Activated CD4-positive, alpha-beta T cell treated with anti-CD3 and anti-CD28 coated beads for 36 hours (primary cell): ENCODE measurements around the gene CHRM4. TPM values are rescaled to one million over a fixed set of nuclear protein-coding genes. Genes with fewer than 3 reads are reported as not detected.
A peak's percentile ranks its signal among the peaks of the same experiment; 100 is the strongest.

Experiments
- ATAC-seq: fragments of 200-7000 bp; cut with Tn5 transposase; one replicate; pipeline ENCODE4 v1.10.0; 2021; ENCODE audit warnings: mild to moderate bottlenecking, moderate library complexity
- CTCF ChIA-PET: fragments of 350-600 bp; sonication (Branson Sonifier 250); formaldehyde crosslinking; loops from one replicate; lab custom pipeline; 2021; ENCODE audit warnings: antibody characterized with exemption; lab: Charles Lee
- POLR2A ChIA-PET: fragments of 350-600 bp; sonication (Branson Sonifier 250); formaldehyde crosslinking; loops from one replicate; lab custom pipeline; 2021; ENCODE audit warnings: antibody characterized with exemption, inconsistent platforms; lab: Charles Lee
- DNase-seq: peaks from one replicate; pipeline ENCODE4 v3.0.0-alpha.2; 2020
- H3K27ac Mint-ChIP-seq: one replicate; pipeline ENCODE4 v1.8.0; 2021; ENCODE audit warnings: mixed read lengths
- H3K27me3 Mint-ChIP-seq: one replicate; pipeline ENCODE4 v1.8.0; 2021; ENCODE audit warnings: mixed read lengths
- H3K36me3 Mint-ChIP-seq: one replicate; pipeline ENCODE4 v1.8.0; 2021; ENCODE audit warnings: low read depth, mixed read lengths
- H3K4me1 Mint-ChIP-seq: one replicate; pipeline ENCODE4 v1.8.0; 2021; ENCODE audit warnings: mixed read lengths
- H3K4me3 Mint-ChIP-seq: one replicate; pipeline ENCODE4 v1.8.0; 2021; ENCODE audit warnings: mild to moderate bottlenecking, moderate library complexity, mixed read lengths
- H3K9me3 Mint-ChIP-seq: one replicate; pipeline ENCODE4 v1.8.0; 2021; ENCODE audit warnings: low read depth, mixed read lengths
- intact Hi-C, 2 experiments: fragments of 100-400 bp; cut with DNase I in 1 of 2; cut with micrococcal nuclease in 1 of 2; formaldehyde crosslinking; loops; one replicate each; pipeline versions ENCODE4 v1.14.2 to v1.15.1; 2022 to 2024; cut with DNase I, micrococcal nuclease
- microRNA-seq: library from miRNA; unstranded; fragments of <30 nt; microRNA quantifications from one replicate; pipeline ENCODE4 v1.2.0, GENCODE V29; 2021; ENCODE audit warnings: borderline replicate concordance
- total RNA-seq, 2 experiments: library from RNA; stranded (reverse); gene quantifications; one replicate each; pipeline ENCODE4 v1.2.3, GENCODE V29; 2021

CHRM4 gene
- total RNA-seq, 2 experiments from 2014 or later, result 0.19 TPM; not detected in 1

DNA sequence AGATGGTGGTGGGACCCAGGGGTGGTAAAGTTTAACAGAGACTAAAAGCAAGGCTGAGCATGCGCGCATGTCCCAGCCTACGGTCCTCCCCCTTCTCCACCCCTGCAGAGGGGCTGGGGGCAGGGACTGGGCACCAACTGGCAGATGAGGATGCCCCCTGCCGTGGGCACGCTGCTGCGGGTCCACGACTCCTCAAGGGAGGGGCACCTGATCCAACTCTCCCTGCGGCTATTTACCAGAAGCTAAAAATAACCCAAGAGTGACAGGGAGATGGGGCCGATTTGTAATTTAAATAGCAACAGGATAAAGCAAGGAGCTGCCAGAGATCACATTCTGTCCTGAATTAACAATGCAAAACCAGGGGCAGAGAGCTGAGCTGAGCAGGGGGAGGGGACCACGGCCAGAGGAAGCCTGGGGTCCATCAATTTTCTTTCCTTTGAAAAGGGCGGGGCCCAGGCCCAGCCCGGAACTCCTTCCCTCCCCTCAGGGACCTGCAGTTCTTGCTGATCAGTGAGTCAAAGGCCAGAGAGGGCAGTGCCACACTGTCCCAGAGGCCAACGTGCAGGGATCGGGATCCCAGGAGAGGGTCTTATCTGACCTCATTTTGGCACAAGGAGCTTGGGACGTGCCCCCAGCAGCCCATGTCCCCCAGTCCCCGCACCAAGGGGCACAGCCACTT, 52.4 kb downstream of the CHRM4 start:
- Mint-ChIP-seq H3K27me3 (no peaks in the 10 kb centered on the region), H3K27ac (peak overlapping the region; percentile 59), H3K4me3 (no peak overlapping the region), H3K4me1 (peaks cover 74% of the 10 kb centered on the region), H3K9me3 (no peaks in the 10 kb centered on the region), H3K36me3 (no peaks in the 10 kb centered on the region)
- DNase-seq, result no peak
- ATAC-seq, result peak; percentile 21
- ChIA-PET POLR2A (no interaction called here), CTCF (interaction anchor here (0.7 to 1.9 kb wide), 6 partner anchors 8 to 101 kb away, joined by 3 to 6 read pairs (median 3); no protein-coding TSS in a partner anchor)
- intact Hi-C loops, result no loop called here

GRCh38 chr11:46338636-46338987, 53.0 kb downstream of the CHRM4 start:
- Mint-ChIP-seq H3K27me3 (no peaks in the 10 kb centered on the region), H3K4me3 (peak overlapping the region; percentile 20), H3K4me1 (peaks cover 74% of the 10 kb centered on the region), H3K36me3 (no peaks in the 10 kb centered on the region), H3K9me3 (no peaks in the 10 kb centered on the region), H3K27ac (peak overlapping the region; percentile 59)
- POLR2A ChIA-PET, result interaction anchor here (0.7 kb wide), 1 partner anchor 23 kb away, joined by 3 read pairs; no protein-coding TSS in a partner anchor
- intact Hi-C loops, result no loop called here
- no peak for DNase-seq
- CTCF ChIA-PET, result interaction anchor here (0.7 to 1.9 kb wide), 5 partner anchors 8 to 29 kb away, joined by 3 to 6 read pairs (median 3); no protein-coding TSS in a partner anchor
- peak; percentile 16 for ATAC-seq

DNA sequence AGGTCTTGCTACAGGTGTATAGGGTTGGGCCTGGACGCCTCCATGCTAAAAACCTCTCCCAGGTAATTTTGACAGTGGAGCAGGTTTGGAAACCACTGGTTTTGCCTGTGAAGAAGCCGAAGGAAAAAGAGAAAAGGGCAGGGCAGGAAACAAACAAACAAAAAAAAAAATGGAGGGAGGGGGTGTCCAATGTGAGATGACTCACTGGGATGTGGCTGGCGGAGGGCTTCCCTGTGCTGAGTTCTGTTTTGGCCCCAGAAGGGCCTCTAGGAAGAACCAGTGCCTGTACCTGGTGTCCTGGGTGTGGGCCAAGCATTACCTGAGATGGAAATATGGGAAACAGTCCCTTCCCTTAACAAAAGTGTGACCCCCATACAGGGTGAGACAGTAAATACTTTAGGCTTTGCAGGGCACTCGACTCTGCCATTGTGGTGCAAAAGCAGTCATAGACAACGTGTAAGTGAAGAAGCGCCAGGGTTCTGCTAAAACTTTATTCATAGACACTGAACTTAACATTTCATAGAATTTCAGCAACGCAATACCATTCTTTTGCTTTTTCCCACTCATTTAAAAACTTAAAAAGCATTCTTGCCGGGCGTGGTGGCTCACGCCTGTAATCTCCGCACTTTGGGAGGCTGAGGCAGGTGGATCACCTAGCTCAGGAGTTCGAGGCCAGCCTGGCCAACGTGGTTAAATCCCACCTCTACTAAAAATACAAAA, 53.8 kb downstream of the CHRM4 start:
- no peaks in the 10 kb centered on the region for H3K9me3 Mint-ChIP-seq
- H3K27ac Mint-ChIP-seq, result peak overlapping the region; percentile 13
- intact Hi-C loops, result no loop called here
- peaks cover 69% of the 10 kb centered on the region for H3K4me1 Mint-ChIP-seq
- no peak for DNase-seq
- ChIA-PET CTCF (interaction anchor here (0.9 to 10.2 kb wide), 2 partner anchors 8 to 10 kb away, joined by 3 to 139 read pairs; partner anchors contain the start of gene DGKZ), POLR2A (interaction anchor here (0.7 kb wide), 1 partner anchor 24 kb away, joined by 3 read pairs; no protein-coding TSS in a partner anchor)
- no peaks in the 10 kb centered on the region for H3K36me3 Mint-ChIP-seq
- no peaks in the 10 kb centered on the region for H3K27me3 Mint-ChIP-seq
- no peak for ATAC-seq
- H3K4me3 Mint-ChIP-seq, result no peak overlapping the region

DNA sequence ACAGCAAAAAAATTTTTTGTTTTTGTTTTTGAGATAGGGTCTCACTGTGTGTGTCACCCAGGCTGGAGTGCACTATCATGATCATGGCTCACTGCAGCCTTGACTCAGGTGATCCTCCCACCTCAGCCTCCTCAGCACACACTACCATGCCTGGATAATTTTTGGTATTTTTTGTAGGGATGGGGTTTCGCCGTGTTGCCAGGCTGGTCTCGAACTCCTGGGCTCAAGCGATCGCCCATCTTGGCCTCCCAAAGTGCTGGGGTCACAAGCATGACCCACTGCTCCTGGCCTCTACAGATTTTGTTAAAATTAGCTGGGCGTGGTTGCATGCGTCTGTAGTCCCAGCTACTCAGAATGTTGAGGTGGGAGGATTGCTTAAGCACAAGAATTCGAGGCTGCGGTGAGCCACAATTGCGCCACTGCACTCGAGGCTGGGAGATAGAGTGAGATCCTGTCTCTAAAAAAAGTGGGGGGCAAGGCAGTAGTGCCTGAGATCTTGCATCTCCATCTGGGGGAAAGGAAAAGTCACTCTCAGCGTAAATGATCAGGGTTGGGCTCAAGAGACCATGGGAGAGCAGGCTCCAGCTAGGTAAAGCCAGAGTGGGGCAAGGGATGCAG, 54.9 kb downstream of the CHRM4 start:
- CTCF ChIA-PET, result interaction anchor here (0.9 to 10.2 kb wide), 3 partner anchors 11 to 27 kb away, joined by 3 to 139 read pairs (median 4); partner anchors contain the start of gene DGKZ
- ATAC-seq, result no peak
- intact Hi-C loops, result no loop called here
- DNase-seq, result peak; percentile 51
- POLR2A ChIA-PET, result interaction anchor here (0.9 kb wide), 1 partner anchor 18 kb away, joined by 3 read pairs; no protein-coding TSS in a partner anchor
- Mint-ChIP-seq H3K4me3 (no peak overlapping the region), H3K4me1 (peaks cover 67% of the 10 kb centered on the region), H3K9me3 (no peaks in the 10 kb centered on the region), H3K36me3 (no peaks in the 10 kb centered on the region), H3K27me3 (no peaks in the 10 kb centered on the region), H3K27ac (no peak overlapping the region)

DNA sequence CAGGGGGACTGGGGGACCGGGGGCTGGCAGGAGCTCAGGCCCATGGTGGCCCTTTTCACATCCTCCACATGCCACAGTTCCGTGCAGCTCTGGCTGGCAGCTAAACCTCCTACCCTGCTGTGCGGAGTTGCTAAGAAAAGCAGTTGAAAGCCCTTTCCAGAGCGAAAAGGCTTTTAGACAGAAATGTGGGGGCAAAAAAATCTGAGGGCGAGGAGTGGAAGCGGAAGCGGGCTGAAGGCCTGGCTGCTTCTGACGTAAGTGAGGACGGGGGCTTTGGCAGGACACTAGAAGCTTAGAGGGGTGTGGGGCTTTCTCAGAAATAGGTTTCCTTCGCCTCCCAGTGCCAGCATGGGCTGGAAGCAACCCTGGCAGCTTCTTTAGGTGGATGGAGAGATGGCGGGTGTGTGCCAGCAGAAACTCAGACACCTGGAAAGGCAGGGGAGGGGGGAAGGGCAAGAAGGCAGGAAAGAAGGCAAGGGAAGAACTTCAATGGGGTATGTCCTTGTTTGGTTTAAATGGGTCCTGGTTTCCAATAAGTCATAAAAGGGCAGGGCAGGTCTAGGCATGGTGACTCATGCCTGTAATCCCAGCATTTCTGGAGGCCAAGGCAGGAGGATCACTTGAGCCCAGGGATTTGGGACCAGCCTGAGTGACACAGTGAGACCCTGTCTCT, 55.5 kb downstream of the CHRM4 start:
- intact Hi-C loops, result no loop called here
- CTCF ChIA-PET, result interaction anchor here (0.9 to 10.2 kb wide), 3 partner anchors 12 to 26 kb away, joined by 3 to 139 read pairs (median 4); partner anchors contain the start of gene DGKZ
- POLR2A ChIA-PET, result interaction anchor here (0.9 kb wide), 1 partner anchor 18 kb away, joined by 3 read pairs; no protein-coding TSS in a partner anchor
- no peaks in the 10 kb centered on the region for H3K36me3 Mint-ChIP-seq
- no peaks in the 10 kb centered on the region for H3K9me3 Mint-ChIP-seq
- H3K4me1 Mint-ChIP-seq, result peaks cover 67% of the 10 kb centered on the region
- no peaks in the 10 kb centered on the region for H3K27me3 Mint-ChIP-seq
- ATAC-seq, result no peak
- H3K4me3 Mint-ChIP-seq, result no peak overlapping the region
- DNase-seq, result no peak
- peak overlapping the region; percentile 63 for H3K27ac Mint-ChIP-seq

DNA sequence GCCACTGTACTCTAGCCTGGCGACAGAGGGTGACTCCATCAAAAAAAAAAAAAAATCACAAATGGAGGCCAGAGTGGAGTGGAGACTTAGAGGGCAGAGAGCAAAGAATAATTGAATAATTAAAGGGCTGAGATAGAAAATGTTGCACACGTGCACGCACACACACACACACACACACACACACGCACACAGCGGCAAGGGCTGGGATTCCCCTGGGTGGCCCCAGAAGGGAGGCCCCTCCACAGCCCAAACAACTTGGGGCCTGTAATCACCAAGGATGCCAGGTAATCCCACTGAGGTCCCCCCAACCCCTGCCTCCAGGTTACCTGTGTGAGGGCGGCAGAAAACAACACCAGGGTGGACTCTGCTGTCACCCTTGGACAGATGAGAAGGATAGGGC, 56.3 kb downstream of the CHRM4 start:
- POLR2A ChIA-PET, result no interaction called here
- DNase-seq (no peak), ATAC-seq (no peak)
- no peaks in the 10 kb centered on the region for H3K9me3 Mint-ChIP-seq
- intact Hi-C loops, result no loop called here
- H3K4me3 Mint-ChIP-seq, result no peak overlapping the region
- H3K36me3 Mint-ChIP-seq, result no peaks in the 10 kb centered on the region
- H3K27me3 Mint-ChIP-seq, result no peaks in the 10 kb centered on the region
- H3K4me1 Mint-ChIP-seq, result peaks cover 73% of the 10 kb centered on the region
- H3K27ac Mint-ChIP-seq, result peak overlapping the region; percentile 67
- CTCF ChIA-PET, result interaction anchor here (10.2 kb wide), 1 partner anchor 13 kb away, joined by 139 read pairs; the partner anchor contains the start of gene DGKZ

DNA sequence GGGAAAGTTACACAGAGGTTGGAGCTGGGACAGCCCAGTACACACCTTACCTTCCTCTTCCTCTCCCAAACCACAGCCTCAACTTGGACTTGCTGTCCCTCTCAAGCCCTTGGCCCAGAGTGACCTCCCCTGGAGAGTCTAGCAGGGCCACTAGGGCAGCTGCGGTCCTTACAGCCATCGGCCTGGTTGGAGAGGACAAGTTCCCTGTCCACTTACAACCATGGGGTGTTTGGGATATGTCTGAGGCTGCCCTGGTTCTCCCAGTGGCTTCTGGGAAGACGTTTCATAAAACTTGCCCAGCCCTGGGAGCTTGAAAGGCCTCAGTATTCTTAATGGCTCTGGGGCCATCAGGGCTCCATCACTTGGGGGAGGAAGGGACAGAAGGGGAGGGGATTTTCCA, 57.4 kb downstream of the CHRM4 start:
- intact Hi-C loops, result loop anchor here in 1 of 2 experiments (5.0 kb wide), 1 partner anchor 1383 kb away; the partner anchor contains the start of gene AGBL2
- ChIA-PET POLR2A (interaction anchor here (1.5 kb wide), 1 partner anchor 12 kb away, joined by 5 read pairs; no protein-coding TSS in a partner anchor), CTCF (interaction anchor here (10.2 kb wide), 1 partner anchor 14 kb away, joined by 139 read pairs; the partner anchor contains the start of gene DGKZ)
- Mint-ChIP-seq H3K36me3 (no peaks in the 10 kb centered on the region), H3K27me3 (no peaks in the 10 kb centered on the region), H3K4me3 (peak overlapping the region; percentile 71), H3K4me1 (peaks cover 83% of the 10 kb centered on the region), H3K9me3 (no peaks in the 10 kb centered on the region), H3K27ac (no peak overlapping the region)
- ATAC-seq (no peak), DNase-seq (no peak)

Small RNAs within 50 kb of the gene (microRNA-seq; reads per million reads assigned to microRNA genes)
- gene MIR4688, result 1.1 reads per million

Other genes starting within 250 kb of the CHRM4 start
- under 1 TPM in 1 of 2 experiments, not detected in 1; 0.19 TPM for gene CREB3L1, start 114.1 kb downstream of the CHRM4 start, total RNA-seq
- gene DGKZ, start 44.3 kb downstream of the CHRM4 start, total RNA-seq, result 100 to 1,000 TPM in 1 of 2 experiments, 10 to 100 TPM in 1; 87.6 to 101 TPM
- gene MDK, start 10.1 kb downstream of the CHRM4 start, total RNA-seq, result 1 to 10 TPM; 3.0 to 6.7 TPM
- 10 to 100 TPM; 24.8 to 26.4 TPM for gene AMBRA1, start 202.2 kb upstream of the CHRM4 start, total RNA-seq
- 1 to 10 TPM; 2.3 to 2.7 TPM for gene HARBI1, start 225.5 kb upstream of the CHRM4 start, total RNA-seq
- gene ATG13, start 225.8 kb upstream of the CHRM4 start, total RNA-seq, result 10 to 100 TPM; 39.4 to 56.4 TPM